C1 segment of cervical spinal cord (tissue), 14 donors: ENCODE measurements around the gene CAMSAP3.

Source experiments
- DNase-seq, 14 donors: peaks; one replicate each; lab custom pipeline; 2025; lab: John Stamatoyannopoulos, UW

CAMSAP3 gene, protein sequence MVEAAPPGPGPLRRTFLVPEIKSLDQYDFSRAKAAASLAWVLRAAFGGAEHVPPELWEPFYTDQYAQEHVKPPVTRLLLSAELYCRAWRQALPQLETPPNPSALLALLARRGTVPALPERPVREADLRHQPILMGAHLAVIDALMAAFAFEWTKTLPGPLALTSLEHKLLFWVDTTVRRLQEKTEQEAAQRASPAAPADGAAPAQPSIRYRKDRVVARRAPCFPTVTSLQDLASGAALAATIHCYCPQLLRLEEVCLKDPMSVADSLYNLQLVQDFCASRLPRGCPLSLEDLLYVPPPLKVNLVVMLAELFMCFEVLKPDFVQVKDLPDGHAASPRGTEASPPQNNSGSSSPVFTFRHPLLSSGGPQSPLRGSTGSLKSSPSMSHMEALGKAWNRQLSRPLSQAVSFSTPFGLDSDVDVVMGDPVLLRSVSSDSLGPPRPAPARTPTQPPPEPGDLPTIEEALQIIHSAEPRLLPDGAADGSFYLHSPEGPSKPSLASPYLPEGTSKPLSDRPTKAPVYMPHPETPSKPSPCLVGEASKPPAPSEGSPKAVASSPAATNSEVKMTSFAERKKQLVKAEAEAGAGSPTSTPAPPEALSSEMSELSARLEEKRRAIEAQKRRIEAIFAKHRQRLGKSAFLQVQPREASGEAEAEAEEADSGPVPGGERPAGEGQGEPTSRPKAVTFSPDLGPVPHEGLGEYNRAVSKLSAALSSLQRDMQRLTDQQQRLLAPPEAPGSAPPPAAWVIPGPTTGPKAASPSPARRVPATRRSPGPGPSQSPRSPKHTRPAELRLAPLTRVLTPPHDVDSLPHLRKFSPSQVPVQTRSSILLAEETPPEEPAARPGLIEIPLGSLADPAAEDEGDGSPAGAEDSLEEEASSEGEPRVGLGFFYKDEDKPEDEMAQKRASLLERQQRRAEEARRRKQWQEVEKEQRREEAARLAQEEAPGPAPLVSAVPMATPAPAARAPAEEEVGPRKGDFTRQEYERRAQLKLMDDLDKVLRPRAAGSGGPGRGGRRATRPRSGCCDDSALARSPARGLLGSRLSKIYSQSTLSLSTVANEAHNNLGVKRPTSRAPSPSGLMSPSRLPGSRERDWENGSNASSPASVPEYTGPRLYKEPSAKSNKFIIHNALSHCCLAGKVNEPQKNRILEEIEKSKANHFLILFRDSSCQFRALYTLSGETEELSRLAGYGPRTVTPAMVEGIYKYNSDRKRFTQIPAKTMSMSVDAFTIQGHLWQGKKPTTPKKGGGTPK

GRCh38 chr19:7595466-7596133 is at the start of gene CAMSAP3:
Gene CAMSAP3 (plus strand): TSS chr19:7595863. CDS start chr19:7596003, 140 bp downstream.
- DNase-seq, result peak in 1 of 14 donors; percentile 55

GRCh38 chr19:7545904-7546303 is 49.8 kb upstream of the CAMSAP3 start:
- DNase-seq, result no peak

DNA sequence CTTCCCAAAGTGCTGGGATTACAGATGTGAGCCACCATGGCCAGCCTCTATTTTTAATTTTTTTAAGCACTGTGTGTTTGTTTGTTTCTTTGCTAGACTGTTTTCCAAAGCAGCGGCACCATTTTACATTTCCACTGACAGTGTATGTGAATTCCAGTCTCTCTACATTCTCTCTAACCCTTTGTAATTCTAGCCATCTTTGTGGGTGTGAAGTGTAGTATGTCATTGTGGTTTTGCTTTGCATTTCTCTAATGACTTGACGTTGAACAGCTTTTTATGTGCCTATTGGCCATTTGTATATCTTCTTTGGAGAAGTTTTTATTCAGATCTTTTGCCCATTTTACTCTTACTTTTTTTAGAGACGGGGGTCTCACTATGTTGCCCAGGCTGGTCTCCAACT is 48.5 kb upstream of the CAMSAP3 start:
- DNase-seq, result no peak

DNA sequence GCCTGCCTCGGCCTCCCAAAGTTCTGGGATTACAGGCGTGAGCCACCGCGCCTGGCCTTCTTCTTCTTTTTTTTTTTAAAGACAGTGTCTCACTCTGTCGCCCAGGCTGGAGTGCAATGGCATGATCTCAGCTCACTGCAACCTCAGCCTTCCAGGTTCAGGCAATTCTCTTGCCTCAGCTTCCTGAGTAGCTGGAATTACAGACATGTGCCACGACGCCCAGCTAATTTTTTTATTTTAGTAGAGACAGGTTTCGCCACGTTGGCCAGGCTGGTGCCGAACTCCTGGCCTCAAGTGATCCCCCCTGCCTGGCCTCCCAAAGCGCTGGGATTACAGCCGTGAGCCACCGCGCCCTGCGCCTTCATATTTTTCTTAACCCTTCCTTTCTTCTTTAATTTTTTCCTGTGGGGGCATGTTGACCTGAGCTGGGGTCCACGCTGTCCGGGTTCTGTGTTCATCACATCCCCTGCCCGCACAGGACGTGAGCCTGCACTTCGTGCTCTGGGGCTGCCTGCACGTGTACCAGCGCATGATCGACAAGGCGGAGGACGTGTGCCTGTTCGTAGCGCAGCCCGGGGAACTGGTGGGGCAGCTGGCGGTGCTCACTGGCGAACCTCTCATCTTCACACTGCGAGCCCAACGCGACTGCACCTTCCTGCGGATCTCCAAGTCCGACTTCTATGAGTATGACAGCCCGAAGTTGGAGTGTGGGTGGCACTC is 46.1 kb upstream of the CAMSAP3 start:
- DNase-seq, result no peak

GRCh38 chr19:7550169-7550770 is 45.4 kb upstream of the CAMSAP3 start:
- DNase-seq, result no peak

DNA sequence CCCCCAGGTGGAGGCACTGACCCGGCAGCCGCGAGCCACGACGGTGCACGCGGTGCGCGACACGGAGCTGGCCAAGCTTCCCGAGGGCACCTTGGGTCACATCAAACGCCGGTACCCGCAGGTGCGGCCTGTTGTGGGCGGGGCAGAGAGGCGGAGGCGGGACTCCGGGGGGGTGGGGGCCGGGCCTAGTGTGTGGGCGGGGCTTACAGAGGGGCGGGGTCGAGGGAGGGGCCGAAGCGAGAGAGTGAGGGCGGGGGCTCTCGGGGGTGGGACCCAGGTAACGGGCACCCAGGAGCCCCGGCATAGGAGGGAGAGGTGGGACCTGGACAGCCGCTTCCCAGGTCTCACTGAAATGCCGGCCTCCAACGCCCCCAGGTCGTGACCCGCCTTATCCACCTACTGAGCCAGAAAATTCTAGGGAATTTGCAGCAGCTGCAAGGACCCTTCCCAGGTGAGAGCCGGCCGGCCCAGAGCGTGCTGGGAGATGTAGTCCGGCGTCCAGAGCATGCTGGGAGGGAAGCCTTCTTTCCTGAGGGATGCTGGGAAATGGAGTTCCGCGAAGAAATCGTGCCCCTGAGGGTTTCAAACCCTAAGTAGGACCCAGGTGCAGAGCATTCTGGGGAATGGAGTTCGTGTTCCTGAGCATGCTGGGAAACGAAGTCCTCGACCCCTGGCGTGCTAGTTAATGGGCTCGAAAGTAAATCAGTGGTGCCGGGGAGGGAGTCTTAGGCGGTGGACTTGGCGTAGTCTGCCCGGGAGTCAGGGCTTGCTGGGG is 44.5 kb upstream of the CAMSAP3 start:
- DNase-seq, result peak in 10 of 14 donors; percentile 8 to 92 (median 22)

DNA sequence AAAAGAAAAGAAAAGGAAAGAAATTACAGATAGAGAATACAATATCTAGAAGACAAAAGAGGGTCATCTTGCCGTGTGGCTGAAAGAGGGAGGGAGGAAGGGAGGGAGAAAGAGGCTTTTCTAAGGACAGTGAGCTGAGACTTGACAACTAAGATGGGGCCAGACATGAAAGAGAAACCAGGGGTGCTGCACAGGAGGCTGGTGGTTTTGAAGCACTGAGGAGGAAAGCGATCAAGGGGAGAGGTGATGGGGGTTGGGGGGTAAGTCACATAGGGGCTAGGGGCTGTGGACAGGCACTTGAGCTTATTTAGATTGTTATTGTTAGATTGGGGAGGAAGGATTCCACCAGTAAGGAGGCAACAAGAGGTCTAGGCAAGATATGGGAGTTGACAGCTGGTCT is 42.9 kb upstream of the CAMSAP3 start:
- DNase-seq, result no peak

DNA sequence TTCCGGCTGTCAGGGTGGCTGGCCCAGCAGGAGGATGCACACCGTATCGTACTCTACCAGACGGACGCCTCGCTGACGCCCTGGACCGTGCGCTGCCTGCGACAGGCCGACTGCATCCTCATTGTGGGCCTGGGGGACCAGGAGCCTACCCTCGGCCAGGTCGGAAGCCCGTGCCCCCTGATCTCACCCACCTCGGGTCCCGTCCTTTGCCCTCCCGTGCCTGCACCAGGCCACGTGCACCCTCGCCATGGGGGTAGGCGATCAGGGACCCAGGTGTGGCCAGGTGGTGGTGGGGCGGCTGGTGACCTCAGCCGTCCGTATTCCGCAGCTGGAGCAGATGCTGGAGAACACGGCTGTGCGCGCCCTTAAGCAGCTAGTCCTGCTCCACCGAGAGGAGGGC is 41.1 kb upstream of the CAMSAP3 start:
- no peak for DNase-seq

DNA sequence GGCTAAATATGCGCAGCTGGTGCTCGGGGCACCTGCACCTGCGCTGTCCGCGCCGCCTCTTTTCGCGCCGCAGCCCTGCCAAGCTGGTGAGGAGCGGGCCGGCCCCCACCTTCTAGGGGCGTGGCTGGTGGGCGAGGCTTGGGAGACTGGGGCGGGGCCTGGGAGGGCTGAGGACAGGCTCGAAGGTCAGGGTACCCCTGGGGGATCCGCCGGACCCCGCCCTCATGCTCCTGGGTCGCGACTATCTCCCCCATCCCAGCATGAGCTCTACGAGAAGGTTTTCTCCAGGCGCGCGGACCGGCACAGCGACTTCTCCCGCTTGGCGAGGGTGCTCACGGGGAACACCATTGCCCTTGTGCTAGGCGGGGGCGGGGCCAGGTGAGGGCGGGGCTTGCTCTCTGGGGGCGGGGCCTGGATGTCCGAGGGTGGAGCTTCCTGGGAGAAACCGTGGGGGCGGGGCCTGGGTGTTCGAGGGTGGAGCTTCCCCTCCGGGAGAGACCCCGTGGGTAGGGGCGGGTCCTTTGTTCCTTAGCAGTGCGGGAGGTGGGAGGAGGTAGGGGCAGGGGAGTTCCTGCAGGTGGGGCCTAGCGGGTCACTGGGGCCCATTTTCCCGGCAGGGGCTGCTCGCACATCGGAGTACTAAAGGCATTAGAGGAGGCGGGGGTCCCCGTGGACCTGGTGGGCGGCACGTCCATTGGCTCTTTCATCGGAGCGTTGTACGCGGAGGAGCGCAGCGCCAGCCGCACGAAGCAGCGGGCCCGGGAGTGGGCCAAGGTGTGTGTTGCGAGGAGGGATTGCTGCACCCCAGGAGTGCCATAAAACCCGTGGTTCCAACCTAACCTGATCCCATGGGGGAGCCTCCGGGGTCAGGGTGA is 40.4 kb upstream of the CAMSAP3 start:
- DNase-seq, result no peak

- DNase-seq, result no peak
Observed at GRCh38 chr19:7556696-7557315, 38.9 kb upstream of the CAMSAP3 start.

DNA sequence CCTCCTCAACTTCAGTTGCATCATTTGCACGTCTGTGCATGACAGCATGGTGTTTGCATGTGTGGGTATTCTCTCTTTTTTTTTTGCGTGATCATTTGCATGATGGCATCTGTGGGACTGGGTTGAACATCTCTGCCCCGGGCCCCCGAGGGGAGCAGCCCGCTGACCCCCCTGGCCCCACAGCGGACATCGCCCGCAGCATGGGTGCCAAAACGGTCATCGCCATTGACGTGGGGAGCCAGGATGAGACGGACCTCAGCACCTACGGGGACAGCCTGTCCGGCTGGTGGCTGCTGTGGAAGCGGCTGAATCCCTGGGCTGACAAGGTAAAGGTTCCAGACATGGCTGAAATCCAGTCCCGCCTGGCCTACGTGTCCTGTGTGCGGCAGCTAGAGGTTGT is 37.0 kb upstream of the CAMSAP3 start:
- no peak for DNase-seq

GRCh38 chr19:7559102-7559501 is 36.6 kb upstream of the CAMSAP3 start:
- DNase-seq, result no peak

DNA sequence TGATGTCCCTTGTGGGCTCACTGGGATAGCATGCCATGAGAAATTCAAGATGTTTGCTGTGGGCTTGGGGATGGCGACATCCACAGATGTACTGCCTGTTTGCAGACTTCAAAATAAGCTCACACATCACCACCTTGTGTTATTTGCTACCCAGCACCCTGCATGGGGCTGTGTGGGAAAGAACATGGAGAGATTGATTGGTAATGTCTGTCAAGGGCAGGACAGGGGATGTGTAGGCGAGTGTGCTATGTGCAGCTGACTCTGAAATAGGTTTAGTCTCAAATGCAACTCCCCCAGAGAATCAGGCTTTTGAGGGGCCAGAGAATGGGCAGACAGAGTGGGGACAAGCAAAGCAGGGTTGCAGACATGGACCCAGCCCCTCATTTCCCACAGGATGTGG is 35.4 kb upstream of the CAMSAP3 start:
- no peak for DNase-seq

DNA sequence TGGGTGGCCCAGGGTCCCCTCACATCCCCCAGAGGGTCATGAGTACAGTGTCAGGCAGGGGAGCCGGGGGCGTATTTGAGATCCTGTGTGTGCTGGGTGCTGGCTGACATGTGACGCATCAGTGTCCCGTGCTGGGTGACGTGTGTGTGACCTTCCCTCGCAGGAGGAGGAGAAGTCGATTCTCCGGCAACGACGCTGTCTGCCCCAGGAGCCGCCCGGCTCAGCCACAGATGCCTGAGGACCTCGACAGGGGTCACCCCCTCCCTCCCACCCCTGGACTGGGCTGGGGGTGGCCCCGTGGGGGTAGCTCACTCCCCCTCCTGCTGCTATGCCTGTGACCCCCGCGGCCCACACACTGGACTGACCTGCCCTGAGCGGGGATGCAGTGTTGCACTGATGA is 34.3 kb upstream of the CAMSAP3 start:
- DNase-seq, result no peak

DNA sequence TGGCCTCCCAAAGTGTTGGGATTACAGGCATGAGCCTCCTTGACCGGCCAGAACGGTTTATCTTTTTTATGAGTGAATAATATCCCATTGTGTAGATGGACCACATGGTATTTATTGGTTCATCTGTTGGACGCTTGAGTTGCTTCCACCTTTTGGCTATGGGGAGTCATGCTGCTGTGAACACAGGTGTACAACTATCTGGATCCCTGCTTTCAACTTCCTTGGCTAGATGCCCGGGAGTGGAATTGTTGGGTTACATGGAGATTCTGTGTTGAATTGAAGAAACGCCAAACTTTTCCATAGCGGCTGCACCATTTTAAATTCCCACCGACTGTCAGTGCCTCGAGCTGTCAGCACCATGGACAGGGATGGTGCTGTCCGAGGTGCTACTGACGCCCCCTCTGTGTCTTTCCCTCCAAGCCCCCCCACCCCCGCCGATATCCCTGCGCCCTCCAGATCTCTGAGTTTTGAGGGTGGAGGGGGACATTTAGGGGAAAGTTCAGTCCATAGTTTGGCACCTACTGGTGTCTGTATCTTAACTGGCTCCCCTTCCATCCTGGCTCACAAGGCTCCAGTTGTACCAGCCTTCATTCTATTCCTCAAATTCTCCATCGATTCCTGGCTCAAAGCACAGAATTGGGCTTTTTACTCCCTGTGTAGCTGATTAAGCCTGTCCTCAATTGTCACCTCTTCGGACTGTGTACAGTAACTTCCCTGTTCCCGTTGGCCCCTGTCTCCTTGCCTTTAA is 32.8 kb upstream of the CAMSAP3 start:
- DNase-seq, result no peak

DNA sequence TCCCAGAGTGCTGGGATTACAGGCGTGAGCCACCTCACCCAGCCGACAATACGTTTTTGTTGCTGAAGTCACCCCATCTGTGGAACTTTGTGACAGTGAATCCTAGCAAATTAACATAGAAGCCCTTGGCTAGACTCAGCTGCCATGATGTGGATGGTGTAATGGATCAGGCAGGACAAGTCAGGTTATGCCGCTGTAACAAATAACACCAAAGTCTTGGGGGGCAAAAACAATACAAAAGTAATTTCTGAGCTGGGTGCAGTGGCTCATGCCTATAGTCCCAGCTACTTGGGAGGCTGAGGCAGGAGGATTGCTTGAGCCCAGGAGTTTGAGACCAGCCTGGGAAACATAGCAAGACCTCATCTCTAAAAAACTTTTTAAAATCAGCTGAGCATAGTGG is 30.8 kb upstream of the CAMSAP3 start:
- no peak for DNase-seq

GRCh38 chr19:7565332-7565731 is 30.3 kb upstream of the CAMSAP3 start:
- DNase-seq, result no peak
